Cardiac muscle cell (in vitro differentiated cells and primary cell): ENCODE results near the gene ZNF831. TPM values are rescaled to one million over a fixed set of nuclear protein-coding genes. Genes with fewer than 3 reads are reported as not detected.

Experiments
- DNase-seq, 2 donors: peaks; one replicate each; pipeline versions ENCODE4 v3.0.0 to v3.0.0-alpha.2; 2010 to 2017; ENCODE audit warnings: low read depth in 1 of 2, low spot score in 1 of 2
- H3K27ac ChIP-seq: fragments of 200-600 bp; sonication (generic); 2 replicates; pipeline ENCODE4 v1.5.1; 2016
- H3K27me3 ChIP-seq: fragments of 200-600 bp; sonication (generic); 2 replicates; pipeline ENCODE4 v1.6.0; 2016; ENCODE audit warnings: control low read depth
- H3K36me3 ChIP-seq: fragments of 200-600 bp; sonication (generic); 2 replicates; pipeline ENCODE4 v1.5.1; 2016; ENCODE audit warnings: control low read depth
- H3K4me1 ChIP-seq: fragments of 200-600 bp; sonication (generic); 2 replicates; pipeline ENCODE4 v1.8.1; 2017; ENCODE audit warnings: low read depth, mild to moderate bottlenecking, mixed run types
- H3K4me3 ChIP-seq: fragments of 200-600 bp; sonication (generic); 2 replicates; pipeline ENCODE4 v1.5.1; 2016; ENCODE audit warnings: mild to moderate bottlenecking
- H3K9me3 ChIP-seq: fragments of 200-600 bp; sonication (generic); 2 replicates; pipeline ENCODE4 v1.5.1; 2017; ENCODE audit warnings: low read depth, mild to moderate bottlenecking, control low read depth
- CTCF ChIP-seq: IDR thresholded peaks from 2 replicates; pipeline ENCODE4 v1.5.1; 2012; ENCODE audit warnings: low read depth, mild to moderate bottlenecking, low read length
- polyA plus RNA-seq: library from polyadenylated mRNA; unstranded; fragments of >200 nt; fragmentation: Nextera tagmentation; extraction: Ambion mirVana; gene quantifications from 2 replicates; pipeline ENCODE4 v1.2.1, GENCODE V29; 2016
- total RNA-seq: library from RNA; depleted of rRNA; stranded (reverse); fragments of >200 nt; gene quantifications from 2 replicates; pipeline ENCODE4 v1.2.3, GENCODE V29; 2016

The ZNF831 gene
- total and polyA plus RNA-seq, 2 experiments from 2014 or later: not detected

GRCh38 chr20:59297686-59298085 lies 134.1 kb downstream of the ZNF831 start:
- DNase-seq: no peak
- Histone ChIP-seq H3K27ac (no peak overlapping the region), H3K4me1 (no peaks in the 10 kb centered on the region), H3K27me3 (peaks cover 90% of the 10 kb centered on the region), H3K9me3 (no peaks in the 10 kb centered on the region), H3K4me3 (no peak overlapping the region), H3K36me3 (no peaks in the 10 kb centered on the region)
- no peak for TF ChIP-seq CTCF

GRCh38 chr20:59299945-59300332 lies 136.3 kb downstream of the ZNF831 start:
- peaks cover 96% of the 10 kb centered on the region for H3K27me3 ChIP-seq
- no peak for DNase-seq
- H3K36me3 ChIP-seq: no peaks in the 10 kb centered on the region
- H3K4me3 ChIP-seq: no peak overlapping the region
- no peak for TF ChIP-seq CTCF
- no peaks in the 10 kb centered on the region for H3K9me3 ChIP-seq
- H3K27ac ChIP-seq: no peak overlapping the region
- no peaks in the 10 kb centered on the region for H3K4me1 ChIP-seq

GRCh38 chr20:59300333-59301081 lies 136.9 kb downstream of the ZNF831 start, which contains the start of gene EDN3:
Gene EDN3 (plus strand): TSS chr20:59300611. CDS start chr20:59300813, 202 bp downstream.
- TF ChIP-seq CTCF: no peak
- Histone ChIP-seq H3K27ac (no peak within 1 kb of the TSS), H3K36me3 (no peaks in the 10 kb centered on the region), H3K27me3 (peaks cover 96% of the 10 kb centered on the region), H3K9me3 (no peaks in the 10 kb centered on the region), H3K4me3 (no peak within 1 kb of the TSS), H3K4me1 (no peaks in the 10 kb centered on the region)
- no peak for DNase-seq

- H3K4me3 ChIP-seq: no peak overlapping the region
- no peaks in the 10 kb centered on the region for H3K4me1 ChIP-seq
- peaks cover 93% of the 10 kb centered on the region for H3K27me3 ChIP-seq
Measured at GRCh38 chr20:59301343-59302007, 137.9 kb downstream of the ZNF831 start.

More at GRCh38 chr20:59301343-59302007, 137.9 kb downstream of the ZNF831 start:
- Histone ChIP-seq H3K27ac (no peak overlapping the region), H3K36me3 (no peaks in the 10 kb centered on the region), H3K9me3 (no peaks in the 10 kb centered on the region)
- DNase-seq: no peak
- TF ChIP-seq CTCF: no peak
